HEK293 (cell line): Measurements from ENCODE around the gene KCNJ5.

Experiments
- CTCF ChIA-PET: fragments of 350-600 bp; formaldehyde crosslinking; extraction: SDS; loops from one replicate; lab custom pipeline; 2021; ENCODE audit warnings: antibody characterized with exemption; lab: Yijun Ruan, JAX
- POLR2A ChIA-PET: fragments of 300-600 bp; formaldehyde crosslinking; extraction: SDS; loops from one replicate; lab custom pipeline; 2020; ENCODE audit warnings: antibody characterized with exemption, inconsistent platforms; lab: Yijun Ruan, JAX
- H3K27ac ChIP-seq: fragments of 200-500 bp; sonication (Bioruptor generic); 2 replicates; pipeline ENCODE4 v1.5.1; 2014; ENCODE audit warnings: low read depth, low read length, control low read depth, inconsistent platforms; ENCODE audit errors: extremely low read depth
- H3K36me3 ChIP-seq, 2 experiments: fragments of 200-500 bp in 1 of 2; sonication (Bioruptor generic) in 1 of 2; 1 replicate in 1 of 2; 2 replicates in 1 of 2; pipeline ENCODE4 v1.5.1; 2014 to 2017; ENCODE audit warnings: inconsistent platforms in 2 of 2, low read length in 2 of 2; ENCODE audit not compliant: control insufficient read depth in 2 of 2, insufficient read depth in 1 of 2
- H3K4me1 ChIP-seq: fragments of 200-500 bp; sonication (Bioruptor generic); 2 replicates; pipeline ENCODE4 v1.5.1; 2014; ENCODE audit warnings: mild to moderate bottlenecking, low read length, inconsistent platforms; ENCODE audit not compliant: control insufficient read depth, insufficient read depth
- H3K4me3 ChIP-seq: 2 replicates; pipeline ENCODE4 v1.5.1; 2011; ENCODE audit warnings: low read depth, mild to moderate bottlenecking, control low read depth, low read length, moderate library complexity
- H3K9me3 ChIP-seq: fragments of 200-500 bp; sonication (Bioruptor generic); 2 replicates; pipeline ENCODE4 v1.5.1; 2014; ENCODE audit warnings: low read depth, low read length, inconsistent platforms; ENCODE audit not compliant: control insufficient read depth, insufficient read depth
- EGR2 ChIP-seq: fragments of 450-650 bp; formaldehyde crosslinking; IDR thresholded peaks from 2 replicates; pipeline ENCODE4 v1.5.1; 2016; ENCODE audit warnings: low read depth, missing biosample characterization, missing genetic modification characterization
- ELK4 ChIP-seq: IDR thresholded peaks from 2 replicates; pipeline ENCODE4 v1.6.1; 2011; ENCODE audit warnings: mild to moderate bottlenecking, low read depth, low read length, borderline replicate concordance
- HIC1 ChIP-seq: fragments of 450-650 bp; formaldehyde crosslinking; IDR thresholded peaks from 2 replicates; pipeline ENCODE4 v1.5.1; 2016; ENCODE audit warnings: missing biosample characterization, missing genetic modification characterization
- KLF16 ChIP-seq: fragments of 450-650 bp; formaldehyde crosslinking; IDR thresholded peaks from 2 replicates; pipeline ENCODE4 v1.5.1; 2017; ENCODE audit warnings: missing biosample characterization, missing genetic modification characterization
- PBX3 ChIP-seq: sonication (generic); formaldehyde crosslinking; IDR thresholded peaks from 2 replicates; pipeline ENCODE4 v1.8.1; 2022; ENCODE audit warnings: mild to moderate bottlenecking, moderate library complexity, missing genetic modification reagents
- TCF7L2 ChIP-seq: IDR thresholded peaks from 2 replicates; pipeline ENCODE4 v1.6.1; 2011; ENCODE audit warnings: low read depth, mild to moderate bottlenecking, inconsistent platforms, low read length, moderate library complexity, borderline replicate concordance
- WT1 ChIP-seq: fragments of 450-650 bp; formaldehyde crosslinking; IDR thresholded peaks from 2 replicates; pipeline ENCODE4 v1.5.1; 2016; ENCODE audit warnings: missing biosample characterization, missing genetic modification characterization
- YY1 ChIP-seq: fragments of 450-650 bp; formaldehyde crosslinking; IDR thresholded peaks from 2 replicates; pipeline ENCODE4 v1.5.1; 2018; ENCODE audit warnings: missing biosample characterization, missing genetic modification characterization
- ZBTB1 ChIP-seq: fragments of 450-650 bp; formaldehyde crosslinking; IDR thresholded peaks from 2 replicates; pipeline ENCODE4 v1.5.1; 2016; ENCODE audit warnings: missing biosample characterization, missing genetic modification characterization
- ZBTB48 ChIP-seq: fragments of 450-650 bp; formaldehyde crosslinking; IDR thresholded peaks from 2 replicates; pipeline ENCODE4 v1.5.1; 2016; ENCODE audit warnings: missing biosample characterization, missing genetic modification characterization
- ZFHX2 ChIP-seq: fragments of 450-650 bp; formaldehyde crosslinking; conservative IDR thresholded peaks from 2 replicates; pipeline ENCODE4 v1.5.1; 2016; ENCODE audit warnings: missing biosample characterization, missing genetic modification characterization
- ZNF24 ChIP-seq: fragments of 450-650 bp; formaldehyde crosslinking; IDR thresholded peaks from 2 replicates; pipeline ENCODE4 v1.5.1; 2016; ENCODE audit warnings: missing biosample characterization, missing genetic modification characterization
- ZNF311 ChIP-seq: fragments of 450-650 bp; formaldehyde crosslinking; IDR thresholded peaks from 2 replicates; pipeline ENCODE4 v1.5.1; 2017; ENCODE audit warnings: missing biosample characterization, missing genetic modification characterization, borderline replicate concordance
- ZNF404 ChIP-seq: fragments of 450-650 bp; formaldehyde crosslinking; IDR thresholded peaks from 2 replicates; pipeline ENCODE4 v1.5.1; 2017; ENCODE audit warnings: missing biosample characterization, missing genetic modification characterization
- ZNF473 ChIP-seq: fragments of 450-650 bp; formaldehyde crosslinking; IDR thresholded peaks from 2 replicates; pipeline ENCODE4 v1.5.1; 2017; ENCODE audit warnings: missing biosample characterization, missing genetic modification characterization
- ZNF521 ChIP-seq: fragments of 450-650 bp; formaldehyde crosslinking; IDR thresholded peaks from 2 replicates; pipeline ENCODE4 v1.5.1; 2017; ENCODE audit warnings: missing biosample characterization, mild to moderate bottlenecking, missing genetic modification characterization
- ZNF548 ChIP-seq: fragments of 450-650 bp; formaldehyde crosslinking; IDR thresholded peaks from 2 replicates; pipeline ENCODE4 v1.5.1; 2016; ENCODE audit warnings: missing biosample characterization, missing genetic modification characterization
- ZNF558 ChIP-seq: fragments of 450-650 bp; formaldehyde crosslinking; IDR thresholded peaks from 2 replicates; pipeline ENCODE4 v1.5.1; 2016; ENCODE audit warnings: missing biosample characterization, missing genetic modification characterization
- ZNF561 ChIP-seq: fragments of 450-650 bp; IDR thresholded peaks from 2 replicates; pipeline ENCODE4 v1.5.1; 2018; ENCODE audit warnings: missing biosample characterization, missing genetic modification characterization, borderline replicate concordance
- ZNF660 ChIP-seq: fragments of 450-650 bp; IDR thresholded peaks from 2 replicates; pipeline ENCODE4 v1.5.1; 2018; ENCODE audit warnings: missing biosample characterization, mild to moderate bottlenecking, missing genetic modification characterization
- ZNF830 ChIP-seq: fragments of 450-650 bp; IDR thresholded peaks from 2 replicates; pipeline ENCODE4 v1.5.0; 2018; ENCODE audit warnings: missing biosample characterization, missing genetic modification characterization, low read depth, mild to moderate bottlenecking, moderate library complexity
- ZNF843 ChIP-seq: fragments of 450-650 bp; formaldehyde crosslinking; IDR thresholded peaks from 2 replicates; pipeline ENCODE4 v1.5.1; 2016; ENCODE audit warnings: missing biosample characterization, missing genetic modification characterization
- ZSCAN16 ChIP-seq: fragments of 450-650 bp; formaldehyde crosslinking; IDR thresholded peaks from 2 replicates; pipeline ENCODE4 v1.5.1; 2016; ENCODE audit warnings: missing biosample characterization, missing genetic modification characterization
- ZSCAN30 ChIP-seq: fragments of 450-650 bp; IDR thresholded peaks from 2 replicates; pipeline ENCODE4 v1.5.1; 2018; ENCODE audit warnings: missing biosample characterization, mild to moderate bottlenecking, missing genetic modification characterization, moderate library complexity
- TF ChIP-seq, protein P1 (sequence below): fragments of 450-650 bp; formaldehyde crosslinking; IDR thresholded peaks from 2 replicates; pipeline ENCODE4 v1.5.1; 2016; ENCODE audit warnings: missing biosample characterization, missing genetic modification characterization
- TF ChIP-seq, protein P2 (sequence below): fragments of 450-650 bp; formaldehyde crosslinking; IDR thresholded peaks from 2 replicates; pipeline ENCODE4 v1.5.1; 2017; ENCODE audit warnings: missing biosample characterization, missing genetic modification characterization
- TF ChIP-seq, protein P3 (sequence below): fragments of 450-650 bp; formaldehyde crosslinking; IDR thresholded peaks from 2 replicates; pipeline ENCODE4 v1.5.1; 2016; ENCODE audit warnings: missing biosample characterization, missing genetic modification characterization

The KCNJ5 gene

GRCh38 chr11:128929468-128929867, 38.3 kb downstream of the KCNJ5 start:
- no peak overlapping the region for H3K27ac ChIP-seq
- ChIA-PET POLR2A (interaction anchor here (0.5 to 0.7 kb wide), 3 partner anchors 39 to 1798 kb away, joined by 3 to 6 read pairs (median 4); no protein-coding TSS in a partner anchor), CTCF (interaction anchor here (0.5 to 1.9 kb wide), 3 partner anchors 45 to 128 kb away, joined by 3 to 10 read pairs (median 3); no protein-coding TSS in a partner anchor)
- no peak for TF ChIP-seq WT1
- no peak for TF ChIP-seq ZBTB1
- no peak for TF ChIP-seq EGR2
- TF ChIP-seq YY1 (tag by site-specific recombination): no peak
- TF ChIP-seq TCF7L2: no peak
- TF ChIP-seq ZSCAN30 (tag by site-specific recombination): no peak
- no peak for TF ChIP-seq HIC1 (tag by site-specific recombination)
- no peak for TF ChIP-seq ZNF521
- no peak for TF ChIP-seq ZNF660 (tag by site-specific recombination)
- no peak for TF ChIP-seq ZNF561 (tag by site-specific recombination)
- no peak for TF ChIP-seq ZNF473 (tag by site-specific recombination)
- TF ChIP-seq ZNF558 (tag by site-specific recombination): no peak
- no peak for TF ChIP-seq ZNF843 (tag by site-specific recombination)
- no peak for TF ChIP-seq PBX3
- TF ChIP-seq, protein P1, sequence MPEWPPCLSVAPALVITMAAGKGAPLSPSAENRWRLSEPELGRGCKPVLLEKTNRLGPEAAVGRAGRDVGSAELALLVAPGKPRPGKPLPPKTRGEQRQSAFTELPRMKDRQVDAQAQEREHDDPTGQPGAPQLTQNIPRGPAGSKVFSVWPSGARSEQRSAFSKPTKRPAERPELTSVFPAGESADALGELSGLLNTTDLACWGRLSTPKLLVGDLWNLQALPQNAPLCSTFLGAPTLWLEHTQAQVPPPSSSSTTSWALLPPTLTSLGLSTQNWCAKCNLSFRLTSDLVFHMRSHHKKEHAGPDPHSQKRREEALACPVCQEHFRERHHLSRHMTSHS (tag by site-specific recombination): no peak
- TF ChIP-seq, protein P2, sequence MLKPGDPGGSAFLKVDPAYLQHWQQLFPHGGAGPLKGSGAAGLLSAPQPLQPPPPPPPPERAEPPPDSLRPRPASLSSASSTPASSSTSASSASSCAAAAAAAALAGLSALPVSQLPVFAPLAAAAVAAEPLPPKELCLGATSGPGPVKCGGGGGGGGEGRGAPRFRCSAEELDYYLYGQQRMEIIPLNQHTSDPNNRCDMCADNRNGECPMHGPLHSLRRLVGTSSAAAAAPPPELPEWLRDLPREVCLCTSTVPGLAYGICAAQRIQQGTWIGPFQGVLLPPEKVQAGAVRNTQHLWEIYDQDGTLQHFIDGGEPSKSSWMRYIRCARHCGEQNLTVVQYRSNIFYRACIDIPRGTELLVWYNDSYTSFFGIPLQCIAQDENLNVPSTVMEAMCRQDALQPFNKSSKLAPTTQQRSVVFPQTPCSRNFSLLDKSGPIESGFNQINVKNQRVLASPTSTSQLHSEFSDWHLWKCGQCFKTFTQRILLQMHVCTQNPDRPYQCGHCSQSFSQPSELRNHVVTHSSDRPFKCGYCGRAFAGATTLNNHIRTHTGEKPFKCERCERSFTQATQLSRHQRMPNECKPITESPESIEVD (tag by site-specific recombination): no peak
- no peak for TF ChIP-seq ZNF311 (tag by site-specific recombination)
- H3K9me3 ChIP-seq: no peaks in the 10 kb centered on the region
- H3K36me3 ChIP-seq: no peaks in the 10 kb centered on the region
- H3K4me3 ChIP-seq: no peak overlapping the region
- H3K4me1 ChIP-seq: no peaks in the 10 kb centered on the region

DNA sequence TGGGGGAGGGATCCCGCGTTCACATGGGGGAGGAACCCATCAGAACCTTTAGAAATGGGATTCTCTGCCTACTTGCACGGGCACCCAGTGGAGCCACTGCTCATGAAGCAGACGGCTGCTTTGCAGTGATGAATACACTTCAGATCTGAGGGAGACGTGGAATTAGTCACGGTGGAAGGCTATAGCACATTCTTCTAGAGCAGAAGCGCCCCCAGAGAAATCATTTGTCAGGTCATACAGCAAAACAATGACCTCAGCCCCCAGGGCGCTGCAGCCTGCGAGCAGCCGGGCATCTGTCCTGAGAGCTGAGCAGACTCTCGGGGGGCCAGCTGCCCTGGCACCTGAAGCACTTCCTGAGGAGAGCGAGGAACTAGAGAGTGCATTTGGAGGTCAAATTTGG, 38.8 kb downstream of the KCNJ5 start:
- H3K36me3 ChIP-seq: no peaks in the 10 kb centered on the region
- no peaks in the 10 kb centered on the region for H3K4me1 ChIP-seq
- H3K27ac ChIP-seq: no peak overlapping the region
- H3K9me3 ChIP-seq: no peaks in the 10 kb centered on the region
- H3K4me3 ChIP-seq: no peak overlapping the region
- POLR2A ChIA-PET: interaction anchor here (0.5 kb wide), 1 partner anchor 72 kb away, joined by 6 read pairs; no protein-coding TSS in a partner anchor
- CTCF ChIA-PET: interaction anchor here (0.5 to 1.9 kb wide), 3 partner anchors 45 to 128 kb away, joined by 3 to 10 read pairs (median 3); no protein-coding TSS in a partner anchor
- TF ChIP-seq ZFHX2 (tag by site-specific recombination): no peak
- TF ChIP-seq, protein P3, sequence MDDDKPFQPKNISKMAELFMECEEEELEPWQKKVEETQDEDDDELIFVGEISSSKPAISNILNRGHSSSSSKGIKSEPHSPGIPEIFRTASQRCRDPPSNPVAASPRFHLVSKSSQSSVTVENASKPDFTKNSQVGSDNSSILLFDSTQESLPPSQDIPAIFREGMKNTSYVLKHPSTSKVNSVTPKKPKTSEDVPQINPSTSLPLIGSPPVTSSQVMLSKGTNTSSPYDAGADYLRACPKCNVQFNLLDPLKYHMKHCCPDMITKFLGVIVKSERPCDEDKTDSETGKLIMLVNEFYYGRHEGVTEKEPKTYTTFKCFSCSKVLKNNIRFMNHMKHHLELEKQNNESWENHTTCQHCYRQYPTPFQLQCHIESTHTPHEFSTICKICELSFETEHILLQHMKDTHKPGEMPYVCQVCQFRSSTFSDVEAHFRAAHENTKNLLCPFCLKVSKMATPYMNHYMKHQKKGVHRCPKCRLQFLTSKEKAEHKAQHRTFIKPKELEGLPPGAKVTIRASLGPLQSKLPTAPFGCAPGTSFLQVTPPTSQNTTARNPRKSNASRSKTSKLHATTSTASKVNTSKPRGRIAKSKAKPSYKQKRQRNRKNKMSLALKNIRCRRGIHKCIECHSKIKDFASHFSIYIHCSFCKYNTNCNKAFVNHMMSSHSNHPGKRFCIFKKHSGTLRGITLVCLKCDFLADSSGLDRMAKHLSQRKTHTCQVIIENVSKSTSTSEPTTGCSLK (tag by site-specific recombination): no peak
- no peak for TF ChIP-seq ZBTB48 (tag by site-specific recombination)
- no peak for TF ChIP-seq ZNF24 (tag by site-specific recombination)
- no peak for TF ChIP-seq ZSCAN16
- TF ChIP-seq ZNF548 (tag by site-specific recombination): no peak
- no peak for TF ChIP-seq KLF16 (tag by site-specific recombination)
- no peak for TF ChIP-seq ZNF830
- TF ChIP-seq ZNF404: no peak
- no peak for TF ChIP-seq ELK4
